Caco-2 (cell line): Measurements from ENCODE around the gene TNFRSF13B. TPM values are rescaled to one million over a fixed set of nuclear protein-coding genes. Genes with fewer than 3 reads are reported as not detected.
A peak's percentile ranks its signal among the peaks of the same experiment; 100 is the strongest.

ENCODE experiments used
- BruUV-seq: library from RNA; stranded (reverse); fragments of 400-500 nt; replicated peaks from 2 replicates; lab custom pipeline; 2021; lab: Mats Ljungman, UMichigan
- CTCF ChIA-PET: fragments of 300-600 bp; sonication (Branson Sonifier 250); formaldehyde crosslinking; loops from one replicate; lab custom pipeline; 2022; ENCODE audit warnings: antibody characterized with exemption; lab: Charles Lee
- POLR2A ChIA-PET: fragments of 300-600 bp; sonication (Branson Sonifier 250); formaldehyde crosslinking; loops from one replicate; lab custom pipeline; 2022; ENCODE audit warnings: antibody characterized with exemption; lab: Charles Lee
- DNase-seq, 2 experiments: peaks; one replicate each; pipeline versions ENCODE4 v3.0.0 to v3.0.0-alpha.2; 2020 to 2022
- H3K27me3 ChIP-seq: replicated peaks from 2 replicates; pipeline ENCODE4 v1.6.0; 2011; ENCODE audit warnings: low read length; ENCODE audit not compliant: control insufficient read depth, insufficient read depth
- H3K36me3 ChIP-seq: 2 replicates; pipeline ENCODE4 v1.5.1; 2011; ENCODE audit warnings: low read length; ENCODE audit not compliant: control insufficient read depth, insufficient read depth
- H3K4me1 ChIP-seq: fragments of 250-450 bp; sonication (Bioruptor Pico); 2 replicates; pipeline ENCODE4 v1.5.1; 2020; ENCODE audit warnings: mild to moderate bottlenecking
- H3K4me3 ChIP-seq: 2 replicates; pipeline ENCODE4 v1.5.1; 2011; ENCODE audit warnings: low read depth, mild to moderate bottlenecking, control low read depth, low read length
- H3K9me3 ChIP-seq: fragments of 250-450 bp; sonication (Bioruptor Pico); 2 replicates; pipeline ENCODE4 v1.5.1; 2020; ENCODE audit warnings: mild to moderate bottlenecking, moderate library complexity
- H3K27ac Mint-ChIP-seq: one replicate; pipeline ENCODE4 v1.8.0; 2022; ENCODE audit warnings: mixed read lengths; ENCODE audit not compliant: unreplicated experiment
- H3K27me3 Mint-ChIP-seq: one replicate; pipeline ENCODE4 v1.8.0; 2022; ENCODE audit warnings: mixed read lengths; ENCODE audit not compliant: insufficient read depth, unreplicated experiment
- H3K36me3 Mint-ChIP-seq: one replicate; pipeline ENCODE4 v1.8.0; 2022; ENCODE audit warnings: mild to moderate bottlenecking, mixed read lengths; ENCODE audit not compliant: insufficient read depth, unreplicated experiment
- H3K4me1 Mint-ChIP-seq: one replicate; pipeline ENCODE4 v1.8.0; 2022; ENCODE audit warnings: low read depth, mixed read lengths; ENCODE audit not compliant: unreplicated experiment
- H3K4me3 Mint-ChIP-seq: one replicate; pipeline ENCODE4 v1.8.0; 2022; ENCODE audit warnings: mild to moderate bottlenecking, moderate library complexity, mixed read lengths; ENCODE audit not compliant: unreplicated experiment
- H3K9me3 Mint-ChIP-seq: one replicate; pipeline ENCODE4 v1.8.0; 2022; ENCODE audit warnings: mixed read lengths; ENCODE audit not compliant: unreplicated experiment
- CTCF ChIP-seq, 2 experiments: fragments of 200-600 bp in 1 of 2; IDR thresholded peaks; 1 replicate in 1 of 2; 2 replicates in 1 of 2; pipeline versions ENCODE4 v1.5.1 to v1.8.0; 2011 to 2022; ENCODE audit warnings: antibody characterized with exemption in 1 of 2, control low read depth in 1 of 2, inconsistent platforms in 1 of 2, low read depth in 1 of 2, low read length in 1 of 2, mild to moderate bottlenecking in 1 of 2, moderate library complexity in 1 of 2; ENCODE audit not compliant: insufficient read depth in 1 of 2, severe bottlenecking in 1 of 2, unreplicated experiment in 1 of 2
- intact Hi-C: fragments of 100-400 bp; cut with micrococcal nuclease; formaldehyde crosslinking; loops from one replicate; pipeline ENCODE4 v1.10.0; 2022; ENCODE audit not compliant: unreplicated experiment
- total RNA-seq: library from RNA; stranded (reverse); gene quantifications from 2 replicates; pipeline ENCODE4 v1.2.3, GENCODE V29; 2022

The TNFRSF13B gene
- total RNA-seq, 1 experiment from 2014 or later: not detected

- H3K4me3 ChIP-seq: no peak overlapping the region
- Mint-ChIP-seq H3K4me3 (peak overlapping the region; percentile 21), H3K4me1 (peaks cover 65% of the 10 kb centered on the region), H3K36me3 (peaks cover 8% of the 10 kb centered on the region), H3K27ac (peak overlapping the region; percentile 94), H3K9me3 (no peaks in the 10 kb centered on the region), H3K27me3 (no peaks in the 10 kb centered on the region)
- ChIA-PET CTCF (interaction anchor here (0.7 to 2.5 kb wide), 3 partner anchors 9 to 22 kb away, joined by 3 to 9 read pairs (median 4); no protein-coding TSS in a partner anchor), POLR2A (interaction anchor here (3.2 kb wide), 1 partner anchor 10 kb away, joined by 20 read pairs; no protein-coding TSS in a partner anchor)
- peaks cover 61% of the 10 kb centered on the region for H3K4me1 ChIP-seq
- BruUV-seq: no TSS peak
- H3K27me3 ChIP-seq: no peaks in the 10 kb centered on the region
- intact Hi-C loops: loop anchor here (1.0 kb wide), 2 partner anchors 9 to 59 kb away; no protein-coding TSS in a partner anchor
- DNase-seq: peak; percentile 93 to 96
- H3K36me3 ChIP-seq: no peaks in the 10 kb centered on the region
- no peak for TF ChIP-seq CTCF (IDR thresholded peaks at IDR 0.05; ENCODE audit: insufficient read depth in 1 of 2, low read depth in 1 of 2, low read length in 1 of 2, severe bottlenecking in 1 of 2, unreplicated experiment in 1 of 2)
- H3K9me3 ChIP-seq: no peaks in the 10 kb centered on the region
These were observed 46.9 kb upstream of the TNFRSF13B start for GRCh38 chr17:17018612-17019429.

- no peak for DNase-seq
- H3K36me3 Mint-ChIP-seq: peaks cover 8% of the 10 kb centered on the region
- ChIA-PET CTCF (interaction anchor here (1.0 to 2.5 kb wide), 2 partner anchors 10 to 11 kb away, joined by 3 to 9 read pairs; no protein-coding TSS in a partner anchor), POLR2A (interaction anchor here (3.2 kb wide), 1 partner anchor 10 kb away, joined by 20 read pairs; no protein-coding TSS in a partner anchor)
- Histone ChIP-seq H3K27me3 (no peaks in the 10 kb centered on the region), H3K4me3 (no peak overlapping the region), H3K4me1 (peaks cover 60% of the 10 kb centered on the region), H3K9me3 (no peaks in the 10 kb centered on the region), H3K36me3 (no peaks in the 10 kb centered on the region)
- H3K4me1 Mint-ChIP-seq: peaks cover 61% of the 10 kb centered on the region
- H3K9me3 Mint-ChIP-seq: no peaks in the 10 kb centered on the region
- intact Hi-C loops: loop anchor here (1.0 kb wide), 2 partner anchors 10 to 60 kb away; no protein-coding TSS in a partner anchor
- H3K27ac Mint-ChIP-seq: peak overlapping the region; percentile 94
- H3K4me3 Mint-ChIP-seq: peak overlapping the region; percentile 21
- no peak for TF ChIP-seq CTCF (IDR thresholded peaks at IDR 0.05; ENCODE audit: insufficient read depth in 1 of 2, low read depth in 1 of 2, low read length in 1 of 2, severe bottlenecking in 1 of 2, unreplicated experiment in 1 of 2)
- no peaks in the 10 kb centered on the region for H3K27me3 Mint-ChIP-seq
- BruUV-seq: TSS peak; percentile 19
These were observed 46.1 kb upstream of the TNFRSF13B start for GRCh38 chr17:17018021-17018441.

GRCh38 chr17:17017343-17018014 lies 45.6 kb upstream of the TNFRSF13B start:
- no peak overlapping the region for H3K4me3 Mint-ChIP-seq
- no peaks in the 10 kb centered on the region for H3K9me3 ChIP-seq
- H3K27ac Mint-ChIP-seq: peak overlapping the region; percentile 94
- peaks cover 58% of the 10 kb centered on the region for H3K4me1 Mint-ChIP-seq
- CTCF ChIA-PET: interaction anchor here (0.7 to 2.5 kb wide), 2 partner anchors 11 kb away, joined by 3 to 9 read pairs; no protein-coding TSS in a partner anchor
- H3K27me3 Mint-ChIP-seq: no peaks in the 10 kb centered on the region
- no peak overlapping the region for H3K4me3 ChIP-seq
- H3K9me3 Mint-ChIP-seq: no peaks in the 10 kb centered on the region
- no TSS peak for BruUV-seq
- DNase-seq: no peak
- peaks cover 55% of the 10 kb centered on the region for H3K4me1 ChIP-seq
- no peaks in the 10 kb centered on the region for H3K36me3 ChIP-seq
- TF ChIP-seq CTCF (IDR thresholded peaks at IDR 0.05; ENCODE audit: insufficient read depth in 1 of 2, low read depth in 1 of 2, low read length in 1 of 2, severe bottlenecking in 1 of 2, unreplicated experiment in 1 of 2): no peak
- intact Hi-C loops: loop anchor here (1.0 kb wide), 2 partner anchors 11 to 61 kb away; no protein-coding TSS in a partner anchor
- peaks cover 8% of the 10 kb centered on the region for H3K36me3 Mint-ChIP-seq
- POLR2A ChIA-PET: interaction anchor here (3.2 kb wide), 1 partner anchor 11 kb away, joined by 20 read pairs; no protein-coding TSS in a partner anchor
- no peaks in the 10 kb centered on the region for H3K27me3 ChIP-seq
